HG02938 (cell line): ENCODE data around the gene POLQ.
"Not testable (repeated sequence)": the region's sequence is repeated elsewhere in the genome, so short reads cannot be mapped to it uniquely, and the experiment has no call there.

Experiments
- ATAC-seq: cut with Tn5 transposase; IDR thresholded peaks from one replicate; pipeline ENCODE4 v1.9.1; 2021; ENCODE audit warnings: mild to moderate bottlenecking, moderate library complexity; ENCODE audit not compliant: unreplicated experiment

POLQ gene

DNA sequence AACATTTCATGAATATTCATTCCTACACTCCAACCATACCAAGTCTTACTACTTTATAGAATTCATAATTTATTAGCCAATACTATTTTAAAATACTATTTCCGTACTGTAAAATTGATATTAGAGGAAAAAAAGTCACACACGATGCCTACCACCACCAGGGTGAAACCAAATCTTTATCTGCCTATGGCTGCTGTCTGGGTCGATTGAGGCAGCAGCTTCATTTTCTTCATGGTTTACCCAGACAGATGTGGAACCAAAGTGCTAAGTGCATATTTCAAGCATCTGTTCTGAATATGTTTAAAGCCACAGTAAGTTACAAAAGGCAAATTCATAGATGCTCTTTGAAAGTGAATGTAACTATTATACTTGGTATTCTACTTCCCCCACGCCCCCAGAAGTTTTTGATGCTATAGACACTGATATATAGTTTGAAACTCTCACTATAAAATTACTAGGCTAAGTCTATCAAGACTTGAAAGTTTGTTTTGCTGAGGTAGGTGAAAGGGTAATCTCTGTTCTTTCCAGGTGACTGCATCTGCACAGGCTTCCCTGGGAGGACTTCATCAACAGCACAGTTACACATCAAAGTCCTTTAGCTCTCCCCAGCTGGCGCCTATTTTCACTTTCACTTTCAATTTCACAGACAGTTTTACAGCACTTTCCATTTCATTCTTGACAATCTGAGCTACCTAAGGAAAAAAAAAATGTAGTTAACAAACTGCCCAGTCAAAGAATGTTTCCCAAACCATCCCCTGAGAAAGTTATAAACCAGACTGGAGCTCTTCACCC, 113.9 kb downstream of the POLQ start:
- ATAC-seq, result peak; percentile 94

DNA sequence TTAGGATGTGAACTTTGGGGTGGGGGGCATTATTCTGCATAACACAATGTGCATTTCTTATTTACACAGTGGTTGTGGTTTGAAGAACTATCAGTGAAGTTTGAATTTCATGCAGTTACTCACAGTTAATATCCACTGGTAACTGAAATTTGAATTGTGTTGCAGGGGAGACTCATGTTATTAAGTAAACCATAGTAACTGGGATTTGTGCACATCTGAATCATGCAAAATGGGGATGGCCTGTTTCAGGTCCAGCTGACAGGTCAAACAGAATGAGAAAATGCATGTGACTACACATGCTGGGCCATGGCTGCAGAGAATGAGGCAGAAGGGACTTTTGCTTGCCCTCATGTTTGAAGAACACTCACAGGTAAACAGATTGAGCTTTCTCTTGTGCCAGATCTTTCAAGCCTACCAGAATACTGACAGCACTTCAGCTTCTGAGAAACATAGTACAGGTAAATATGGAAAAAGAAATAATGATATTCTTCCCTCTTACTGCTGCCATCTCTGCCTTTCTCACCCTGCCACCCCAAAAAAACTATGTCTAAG, 115.0 kb downstream of the POLQ start:
- no peak for ATAC-seq

GRCh38 chr3:121424549-121424948, 121.2 kb downstream of the POLQ start:
- no peak for ATAC-seq

DNA sequence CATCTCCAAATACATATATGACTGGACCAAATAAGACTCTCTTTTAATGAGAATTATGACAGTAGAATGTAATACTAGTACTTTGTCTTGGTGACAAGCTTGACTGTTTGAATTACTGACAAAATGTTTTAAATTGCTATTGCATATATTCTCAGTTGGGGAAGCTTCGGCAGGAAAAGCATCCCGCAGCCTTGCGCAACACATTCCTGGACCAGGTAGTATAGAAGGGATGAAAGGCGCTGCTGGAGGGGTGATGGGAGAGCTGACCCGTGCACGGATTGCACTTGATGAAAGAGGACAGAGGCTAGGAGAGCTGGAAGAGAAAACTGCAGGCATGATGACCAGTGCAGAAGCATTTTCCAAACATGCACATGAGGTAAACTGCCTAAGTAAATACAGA, 127.6 kb downstream of the POLQ start:
- no peak for ATAC-seq

- no peak for ATAC-seq
Observed at GRCh38 chr3:121414924-121415323, 130.9 kb downstream of the POLQ start.

DNA sequence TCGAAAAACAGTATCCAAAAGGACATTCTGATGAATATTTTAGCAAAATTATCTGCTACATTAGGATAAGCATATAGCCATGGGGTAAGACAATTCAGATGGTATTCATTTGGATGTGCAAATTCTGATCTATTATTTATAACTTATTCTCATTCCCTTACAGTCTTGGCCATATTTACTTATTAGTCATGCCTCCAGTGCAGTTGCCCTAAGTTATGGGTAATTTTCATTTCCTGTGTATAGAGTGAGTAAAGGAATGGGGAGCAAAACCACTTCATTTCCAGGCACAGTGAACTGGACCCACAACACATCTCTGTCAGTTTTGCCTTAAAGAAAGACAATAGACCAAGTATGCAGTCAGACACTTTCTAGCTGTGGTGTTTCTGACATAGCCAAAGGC, 134.3 kb downstream of the POLQ start:
- no peak for ATAC-seq

- ATAC-seq, result no peak
Observed at GRCh38 chr3:121405631-121406030, 140.2 kb downstream of the POLQ start.

DNA sequence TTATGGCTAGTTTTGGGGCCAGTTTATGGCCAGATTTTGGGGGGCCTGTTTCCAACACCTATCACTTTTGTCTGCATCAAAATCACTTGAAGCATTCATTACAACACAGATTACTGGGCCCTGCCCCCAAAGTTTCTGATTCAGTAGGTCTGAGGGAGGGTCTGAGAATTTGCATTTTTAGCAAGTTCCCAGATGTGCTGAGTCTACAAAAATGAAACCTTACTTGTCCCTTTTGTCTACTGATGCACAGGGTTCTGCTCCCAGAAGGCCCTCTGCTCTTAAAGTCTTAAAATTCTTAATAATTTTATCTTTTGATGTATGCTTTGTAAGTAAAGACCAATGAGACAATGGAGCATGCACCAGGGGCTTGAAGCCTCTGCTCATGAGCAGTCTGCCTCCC, 146.0 kb downstream of the POLQ start:
- no peak for ATAC-seq

GRCh38 chr3:121398051-121398450, 147.7 kb downstream of the POLQ start:
- ATAC-seq, result not testable (repeated sequence)

DNA sequence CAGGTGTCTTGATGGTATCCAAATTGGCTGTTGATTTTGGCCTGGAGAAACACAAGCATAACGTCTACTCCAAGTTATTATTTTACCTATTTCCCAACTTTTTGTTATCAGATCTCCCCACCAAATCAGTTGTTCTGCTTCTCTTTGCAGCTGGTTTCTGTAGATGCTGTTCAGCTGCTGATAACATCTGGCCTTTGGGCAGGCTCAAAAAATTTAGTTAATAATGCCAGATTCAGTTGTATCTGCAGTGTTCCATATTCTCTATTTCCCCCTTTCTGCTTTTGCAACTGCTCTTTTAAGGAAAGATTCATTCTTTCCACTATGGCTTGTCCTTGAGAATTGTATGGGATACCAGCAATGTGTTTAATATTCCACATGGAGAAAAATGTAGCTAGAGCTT, 149.8 kb downstream of the POLQ start:
- ATAC-seq, result not testable (repeated sequence)

GRCh38 chr3:121388308-121388707, 157.5 kb downstream of the POLQ start:
- ATAC-seq, result not testable (repeated sequence)
